K562 (cell line): Measurements from ENCODE around the gene KRT24. TPM values are rescaled to one million over a fixed set of nuclear protein-coding genes. Genes with fewer than 3 reads are reported as not detected.

ENCODE experiments used
- ATAC-seq: fragments of 200-7000 bp; cut with Tn5 transposase; 3 replicates; pipeline ENCODE4 v1.9.1; 2020; ENCODE audit warnings: moderate library complexity
- BruUV-seq: library from RNA; stranded (reverse); fragments of 400-500 nt; replicated peaks from 2 replicates; lab custom pipeline; 2021; lab: Mats Ljungman, UMichigan
- CTCF ChIA-PET: fragments of 300-600 bp; formaldehyde crosslinking; extraction: SDS; loops from one replicate; lab custom pipeline; 2021; ENCODE audit warnings: low intra/inter-chr PET ratio; lab: Yijun Ruan, JAX
- POLR2A ChIA-PET: fragments of 300-600, 350-650 bp; sonication (Branson Sonifier 250); formaldehyde crosslinking; extraction: SDS; loops from one replicate; lab custom pipeline; 2021; ENCODE audit warnings: antibody characterized with exemption, inconsistent platforms; lab: Yijun Ruan, JAX
- DNase-seq, 4 experiments: peaks; one replicate each; pipeline versions ENCODE4 v3.0.0 to v3.0.0-alpha.2; 2011 to 2018; ENCODE audit warnings: low spot score in 3 of 4, mixed read lengths in 3 of 4; ENCODE audit errors: extremely low read depth in 1 of 4
- FAIRE-seq: peaks from 2 replicates; lab custom pipeline; 2011; peaks lifted over from hg19 to GRCh38; lab: Jason Lieb, UNC
- H2AFZ ChIP-seq: 2 replicates; pipeline ENCODE4 v1.6.0; 2011; ENCODE audit warnings: low read depth, low read length, control low read depth, inconsistent platforms
- H3K27ac ChIP-seq: fragments of 200-600 bp; 3 replicates; pipeline ENCODE4 v1.8.0; 2011; ENCODE audit warnings: low read depth, mild to moderate bottlenecking, control low read depth, inconsistent platforms, low read length, moderate library complexity, mixed read lengths; ENCODE audit errors: extremely low read depth
- H3K27me3 ChIP-seq, 2 experiments: fragments of 300-600 bp in 1 of 2; 2 replicates in 1 of 2; 3 replicates in 1 of 2; pipeline versions ENCODE4 v1.6.0 to v1.8.0; 2011; ENCODE audit warnings: inconsistent platforms in 2 of 2, low read length in 2 of 2, mild to moderate bottlenecking in 1 of 2, mixed read lengths in 1 of 2, moderate library complexity in 1 of 2; ENCODE audit not compliant: control insufficient read depth in 2 of 2, insufficient read depth in 2 of 2
- H3K36me3 ChIP-seq: fragments of 300-600 bp; 3 replicates; pipeline ENCODE4 v1.8.0; 2011; ENCODE audit warnings: mild to moderate bottlenecking, low read length, inconsistent platforms; ENCODE audit not compliant: control insufficient read depth, insufficient read depth
- H3K4me1 ChIP-seq, 2 experiments: fragments of 200-600 bp in 1 of 2; replicated peaks in 1 of 2; 2 replicates in 1 of 2; 3 replicates in 1 of 2; pipeline versions ENCODE4 v1.5.1 to v1.8.0; 2011; ENCODE audit warnings: inconsistent platforms in 2 of 2, low read length in 2 of 2, mild to moderate bottlenecking in 1 of 2, mixed read lengths in 1 of 2, moderate library complexity in 1 of 2; ENCODE audit not compliant: control insufficient read depth in 2 of 2, insufficient read depth in 2 of 2
- H3K4me2 ChIP-seq: 2 replicates; pipeline ENCODE4 v1.6.1; 2011; ENCODE audit warnings: low read length, control low read depth, inconsistent platforms, mixed read lengths; ENCODE audit not compliant: insufficient read depth
- H3K4me3 ChIP-seq: fragments of 200-600 bp; sonication (generic), shearing (Covaris generic); 2 replicates; pipeline ENCODE4 v1.5.1; 2016; ENCODE audit warnings: control low read depth, inconsistent platforms
- H3K79me2 ChIP-seq: fragments of 200-600 bp; 3 replicates; pipeline ENCODE4 v1.8.0; 2011; ENCODE audit warnings: low read length, inconsistent platforms; ENCODE audit not compliant: control insufficient read depth, insufficient read depth
- H3K9ac ChIP-seq, 2 experiments: 2 replicates each; pipeline versions ENCODE4 v1.6.0 to v1.6.1; 2011; ENCODE audit warnings: low read depth in 2 of 2, low read length in 2 of 2, control low read depth in 1 of 2, inconsistent platforms in 1 of 2, mild to moderate bottlenecking in 1 of 2, mixed read lengths in 1 of 2; ENCODE audit not compliant: insufficient read depth in 1 of 2
- H3K9me1 ChIP-seq: one replicate; pipeline ENCODE4 v1.6.0; 2011; ENCODE audit warnings: inconsistent platforms, mild to moderate bottlenecking, low read length, moderate library complexity; ENCODE audit not compliant: control insufficient read depth, insufficient read depth
- H3K9me3 ChIP-seq: replicated peaks from 2 replicates; pipeline ENCODE4 v1.5.1; 2011; ENCODE audit warnings: low read depth, low read length, inconsistent platforms; ENCODE audit not compliant: control insufficient read depth, insufficient read depth
- H4K20me1 ChIP-seq: replicated peaks from 2 replicates; pipeline ENCODE4 v1.6.1; 2011; ENCODE audit warnings: low read length, inconsistent platforms, mixed read lengths; ENCODE audit not compliant: control insufficient read depth, insufficient read depth
- HMGN3 ChIP-seq: IDR thresholded peaks from 2 replicates; pipeline ENCODE4 v1.6.1; 2011; ENCODE audit warnings: borderline replicate concordance, low read depth, mild to moderate bottlenecking, mixed read lengths, low read length; ENCODE audit not compliant: insufficient read length; ENCODE audit errors: extremely low read depth
- MGA ChIP-seq: fragments of 450-650 bp; IDR thresholded peaks from 2 replicates; pipeline ENCODE4 v1.6.1; 2016; ENCODE audit warnings: mild to moderate bottlenecking, moderate library complexity
- ZFP91 ChIP-seq: sonication (generic); formaldehyde crosslinking; IDR thresholded peaks from 2 replicates; pipeline ENCODE4 v1.8.0; 2022; ENCODE audit warnings: mild to moderate bottlenecking, missing genetic modification reagents
- ZNF436 ChIP-seq: fragments of 250-450, 450-650 bp; sonication (Bioruptor Pico); formaldehyde crosslinking; IDR thresholded peaks from 2 replicates; pipeline ENCODE4 v1.7.0; 2020; ENCODE audit warnings: mild to moderate bottlenecking
- WGBS: fragments of 100-300 bp; shearing (Covaris generic); methylation state at CpG from one replicate; pipeline ENCODE4 v1.1.6; 2016; ENCODE audit warnings: low coverage, mixed read lengths; ENCODE audit not compliant: insufficient coverage; ENCODE audit errors: missing lambda C conversion rate; 5-methylcytosine and 5-hydroxymethylcytosine counted together
- in situ Hi-C: fragments of 300-500 bp; cut with MboI; formaldehyde crosslinking; loops from 4 replicates; pipeline ENCODE4 v1.15.0; 2018; ENCODE audit warnings: inconsistent platforms, mixed read lengths
- intact Hi-C: fragments of 100-400 bp; cut with micrococcal nuclease; formaldehyde crosslinking; loops from 2 replicates; pipeline ENCODE4 v1.14.2; 2022
- polyA plus RNA-seq, 8 experiments: library from polyadenylated mRNA; depleted of rRNA in 4 of 8; stranded (reverse) in 5 of 8; unstranded in 3 of 8; fragments of >200 nt; fragmentation: Nextera tagmentation in 2 of 8; fragmentation: Illumina TruSeq in 1 of 8; extraction: Ambion mirVana in 2 of 8; extraction: Trizol in 1 of 8; gene quantifications; 2 replicates each; pipeline versions ENCODE4 v1.2.1 to v1.2.3, GENCODE V29; 2011 to 2014; ENCODE audit warnings: inconsistent platforms in 1 of 8, missing spikeins in 1 of 8
- total RNA-seq, 7 experiments: library from RNA; depleted of rRNA in 6 of 7; stranded (reverse); fragments of >200 nt in 6 of 7; fragmentation: Illumina TruSeq in 2 of 7; extraction: Trizol in 2 of 7; gene quantifications; 2 replicates each; pipeline versions ENCODE4 v1.2.1 to v1.2.3, GENCODE V29; 2011 to 2021; ENCODE audit warnings: low replicate concordance in 1 of 7

Gene KRT24
- total and polyA plus RNA-seq, 9 of the 15 experiments (the other 6 are each of a cell fraction or from before 2014, with no cell fraction given) = not detected

- no peaks in the 10 kb centered on the region for H3K27me3 ChIP-seq
- peak; percentile 74 for FAIRE-seq
- WGBS = under 1% methylated on average over 28 of the region's 28 CpGs
- POLR2A ChIA-PET = interaction anchor here (0.7 to 5.9 kb wide), 6 partner anchors 9 to 283 kb away, joined by 3 to 55 read pairs (median 4); no protein-coding TSS in a partner anchor
- H3K4me2 ChIP-seq = peak overlapping the region; percentile 86
- no peaks in the 10 kb centered on the region for H4K20me1 ChIP-seq
- H3K9me3 ChIP-seq = no peaks in the 10 kb centered on the region
- BruUV-seq = TSS peak; percentile 84
- CTCF ChIA-PET = no interaction called here
- peak overlapping the region; percentile 96 for H3K27ac ChIP-seq
- ATAC-seq = peak; percentile 59
- H3K36me3 ChIP-seq = peaks cover 26% of the 10 kb centered on the region
- H2AFZ ChIP-seq = peak overlapping the region; percentile 93
- peaks cover 53% of the 10 kb centered on the region for H3K79me2 ChIP-seq
- DNase-seq = peak in 1 of 4 experiments; percentile 39
- H3K4me3 ChIP-seq = peak overlapping the region; percentile 70
- H3K9ac ChIP-seq = peak overlapping the region; percentile 91 to 99
- peaks cover 11 to 21% of the 10 kb centered on the region in 2 experiments; a peak in 3 of 5 replicates for H3K4me1 ChIP-seq
- H3K9me1 ChIP-seq = no peaks in the 10 kb centered on the region
- intact Hi-C loops = no loop called here
- in situ Hi-C loops = no loop called here
- TF ChIP-seq HMGN3 (peak; percentile 23), ZNF436 (CRISPR knock-in tag) (0 out of 2 replicates have a peak, but pooled peaks have one; percentile 4), MGA (0 out of 2 replicates have a peak, but pooled peaks have one; percentile 30), ZFP91 (CRISPR knock-in tag) (no peak)
Measured at GRCh38 chr17:40648384-40648968, 55.1 kb downstream of the KRT24 start.
